ENCODE results near the gene MTUS2. TPM values are rescaled to one million over a fixed set of nuclear protein-coding genes. Genes with fewer than 3 reads are reported as not detected.

Gene MTUS2
- polyA plus RNA-seq, 2 of the 4 experiments (the other 2 are of a cell fraction) = not detected

DNA sequence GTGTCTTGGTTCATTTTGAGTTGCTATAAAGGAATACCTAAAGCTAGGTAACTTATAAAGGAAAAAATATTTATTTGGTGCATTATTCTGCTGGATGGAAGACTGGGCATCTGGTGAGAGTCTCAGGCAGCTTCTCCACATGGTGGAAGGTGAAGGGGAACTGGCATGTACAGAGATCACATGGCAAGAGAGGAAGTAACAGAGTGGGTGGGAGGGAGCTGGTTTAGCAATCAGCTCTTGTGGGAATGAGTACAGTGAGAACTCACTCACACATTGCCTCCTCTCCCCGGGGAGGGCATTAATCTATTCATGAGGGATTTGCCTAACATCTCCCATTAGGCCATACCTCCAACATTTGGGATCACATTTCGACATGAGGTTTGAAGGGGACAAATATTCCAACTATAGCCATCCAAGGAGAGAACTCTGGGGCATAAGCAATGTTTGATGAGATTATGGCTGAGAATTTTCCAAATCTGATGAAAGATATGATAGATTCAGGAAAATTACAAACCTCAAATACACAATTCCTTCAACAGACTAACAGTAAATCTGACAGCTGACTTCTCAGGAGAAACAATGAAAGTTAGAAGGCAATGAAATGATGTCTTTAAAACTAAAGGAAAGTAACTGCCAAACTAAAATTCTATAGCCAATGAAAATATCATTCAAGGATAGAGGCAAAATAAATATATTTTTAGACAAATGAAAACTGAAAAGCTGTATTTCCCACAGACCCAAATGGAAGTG, 52.5 kb downstream of the MTUS2 start:
- DNase-seq (ENCODE audit: low read depth in 1 of 2, low spot score in 1 of 2) (no peak), ATAC-seq (no peak), FAIRE-seq (no peak)
- Histone ChIP-seq H3K27ac (no peak overlapping the region), H3K4me2 (no peak overlapping the region), H3K4me3 (no peak overlapping the region), H3K4me1 (no peaks in the 10 kb centered on the region), H3K9me3 (no peaks in the 10 kb centered on the region)
- POLR2A ChIA-PET = no interaction called here
- WGBS (ENCODE audit: missing lambda C conversion rate) = 0% methylated on average over 2 of the region's 2 CpGs
- no peak for TF ChIP-seq BCL3 (IDR thresholded peaks at IDR 0.05)
- no peak for TF ChIP-seq KDM1A (IDR thresholded peaks at IDR 0.05; ENCODE audit: low read depth)
- TF ChIP-seq MAZ (IDR thresholded peaks at IDR 0.05; ENCODE audit: borderline replicate concordance, low read depth, low read length) = no peak
- TF ChIP-seq, protein P1, sequence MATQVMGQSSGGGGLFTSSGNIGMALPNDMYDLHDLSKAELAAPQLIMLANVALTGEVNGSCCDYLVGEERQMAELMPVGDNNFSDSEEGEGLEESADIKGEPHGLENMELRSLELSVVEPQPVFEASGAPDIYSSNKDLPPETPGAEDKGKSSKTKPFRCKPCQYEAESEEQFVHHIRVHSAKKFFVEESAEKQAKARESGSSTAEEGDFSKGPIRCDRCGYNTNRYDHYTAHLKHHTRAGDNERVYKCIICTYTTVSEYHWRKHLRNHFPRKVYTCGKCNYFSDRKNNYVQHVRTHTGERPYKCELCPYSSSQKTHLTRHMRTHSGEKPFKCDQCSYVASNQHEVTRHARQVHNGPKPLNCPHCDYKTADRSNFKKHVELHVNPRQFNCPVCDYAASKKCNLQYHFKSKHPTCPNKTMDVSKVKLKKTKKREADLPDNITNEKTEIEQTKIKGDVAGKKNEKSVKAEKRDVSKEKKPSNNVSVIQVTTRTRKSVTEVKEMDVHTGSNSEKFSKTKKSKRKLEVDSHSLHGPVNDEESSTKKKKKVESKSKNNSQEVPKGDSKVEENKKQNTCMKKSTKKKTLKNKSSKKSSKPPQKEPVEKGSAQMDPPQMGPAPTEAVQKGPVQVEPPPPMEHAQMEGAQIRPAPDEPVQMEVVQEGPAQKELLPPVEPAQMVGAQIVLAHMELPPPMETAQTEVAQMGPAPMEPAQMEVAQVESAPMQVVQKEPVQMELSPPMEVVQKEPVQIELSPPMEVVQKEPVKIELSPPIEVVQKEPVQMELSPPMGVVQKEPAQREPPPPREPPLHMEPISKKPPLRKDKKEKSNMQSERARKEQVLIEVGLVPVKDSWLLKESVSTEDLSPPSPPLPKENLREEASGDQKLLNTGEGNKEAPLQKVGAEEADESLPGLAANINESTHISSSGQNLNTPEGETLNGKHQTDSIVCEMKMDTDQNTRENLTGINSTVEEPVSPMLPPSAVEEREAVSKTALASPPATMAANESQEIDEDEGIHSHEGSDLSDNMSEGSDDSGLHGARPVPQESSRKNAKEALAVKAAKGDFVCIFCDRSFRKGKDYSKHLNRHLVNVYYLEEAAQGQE (IDR thresholded peaks at IDR 0.05) = no peak
- no peak for TF ChIP-seq NR3C1 (IDR thresholded peaks at IDR 0.05)
- TF ChIP-seq HOXB5 (CRISPR knock-in tag; IDR thresholded peaks at IDR 0.05) = no peak
- no peak for TF ChIP-seq JUN (IDR thresholded peaks at IDR 0.05)
- no peak for TF ChIP-seq EHF (CRISPR knock-in tag; IDR thresholded peaks at IDR 0.05)
- no peak for TF ChIP-seq CBX2 (IDR thresholded peaks at IDR 0.05; ENCODE audit: borderline replicate concordance, low read depth)
- TF ChIP-seq, protein P2, sequence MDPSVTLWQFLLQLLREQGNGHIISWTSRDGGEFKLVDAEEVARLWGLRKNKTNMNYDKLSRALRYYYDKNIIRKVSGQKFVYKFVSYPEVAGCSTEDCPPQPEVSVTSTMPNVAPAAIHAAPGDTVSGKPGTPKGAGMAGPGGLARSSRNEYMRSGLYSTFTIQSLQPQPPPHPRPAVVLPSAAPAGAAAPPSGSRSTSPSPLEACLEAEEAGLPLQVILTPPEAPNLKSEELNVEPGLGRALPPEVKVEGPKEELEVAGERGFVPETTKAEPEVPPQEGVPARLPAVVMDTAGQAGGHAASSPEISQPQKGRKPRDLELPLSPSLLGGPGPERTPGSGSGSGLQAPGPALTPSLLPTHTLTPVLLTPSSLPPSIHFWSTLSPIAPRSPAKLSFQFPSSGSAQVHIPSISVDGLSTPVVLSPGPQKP (IDR thresholded peaks at IDR 0.05; ENCODE audit: low read depth, low read length) = no peak
- TF ChIP-seq ZC3H11A (IDR thresholded peaks at IDR 0.05) = no peak
- CTCF ChIA-PET = no interaction called here

GRCh38 chr13:28875846-28876615, 55.9 kb downstream of the MTUS2 start:
- H3K4me3 ChIP-seq = no peak overlapping the region
- DNase-seq (ENCODE audit: low read depth in 1 of 2, low spot score in 1 of 2) = no peak
- CTCF ChIA-PET = no interaction called here
- no peak for ATAC-seq
- TF ChIP-seq, protein P3, sequence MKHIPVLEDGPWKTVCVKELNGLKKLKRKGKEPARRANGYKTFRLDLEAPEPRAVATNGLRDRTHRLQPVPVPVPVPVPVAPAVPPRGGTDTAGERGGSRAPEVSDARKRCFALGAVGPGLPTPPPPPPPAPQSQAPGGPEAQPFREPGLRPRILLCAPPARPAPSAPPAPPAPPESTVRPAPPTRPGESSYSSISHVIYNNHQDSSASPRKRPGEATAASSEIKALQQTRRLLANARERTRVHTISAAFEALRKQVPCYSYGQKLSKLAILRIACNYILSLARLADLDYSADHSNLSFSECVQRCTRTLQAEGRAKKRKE (CRISPR knock-in tag; IDR thresholded peaks at IDR 0.05; ENCODE audit: low read depth) = no peak
- TF ChIP-seq NPAS2 (CRISPR knock-in tag; IDR thresholded peaks at IDR 0.05; ENCODE audit: borderline replicate concordance) = no peak
- no peak for TF ChIP-seq POLR2AphosphoS2 (conservative IDR thresholded peaks at IDR 0.05; ENCODE audit: low read length)
- no peak for TF ChIP-seq ESRRA (IDR thresholded peaks at IDR 0.05; ENCODE audit: borderline replicate concordance, low read length)
- no peak for TF ChIP-seq ZFP36 (IDR thresholded peaks at IDR 0.05; ENCODE audit: borderline replicate concordance, partially characterized antibody)
- TF ChIP-seq SREBF2 (IDR thresholded peaks at IDR 0.05) = no peak
- no peak for TF ChIP-seq HDAC2 (IDR thresholded peaks at IDR 0.05)
- TF ChIP-seq MAFK (IDR thresholded peaks at IDR 0.05; ENCODE audit: partially characterized antibody) = no peak
- TF ChIP-seq, protein P4, sequence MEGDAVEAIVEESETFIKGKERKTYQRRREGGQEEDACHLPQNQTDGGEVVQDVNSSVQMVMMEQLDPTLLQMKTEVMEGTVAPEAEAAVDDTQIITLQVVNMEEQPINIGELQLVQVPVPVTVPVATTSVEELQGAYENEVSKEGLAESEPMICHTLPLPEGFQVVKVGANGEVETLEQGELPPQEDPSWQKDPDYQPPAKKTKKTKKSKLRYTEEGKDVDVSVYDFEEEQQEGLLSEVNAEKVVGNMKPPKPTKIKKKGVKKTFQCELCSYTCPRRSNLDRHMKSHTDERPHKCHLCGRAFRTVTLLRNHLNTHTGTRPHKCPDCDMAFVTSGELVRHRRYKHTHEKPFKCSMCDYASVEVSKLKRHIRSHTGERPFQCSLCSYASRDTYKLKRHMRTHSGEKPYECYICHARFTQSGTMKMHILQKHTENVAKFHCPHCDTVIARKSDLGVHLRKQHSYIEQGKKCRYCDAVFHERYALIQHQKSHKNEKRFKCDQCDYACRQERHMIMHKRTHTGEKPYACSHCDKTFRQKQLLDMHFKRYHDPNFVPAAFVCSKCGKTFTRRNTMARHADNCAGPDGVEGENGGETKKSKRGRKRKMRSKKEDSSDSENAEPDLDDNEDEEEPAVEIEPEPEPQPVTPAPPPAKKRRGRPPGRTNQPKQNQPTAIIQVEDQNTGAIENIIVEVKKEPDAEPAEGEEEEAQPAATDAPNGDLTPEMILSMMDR (IDR thresholded peaks at IDR 0.05) = no peak
- TF ChIP-seq CBX2 (IDR thresholded peaks at IDR 0.05; ENCODE audit: borderline replicate concordance, low read depth) = no peak
- TF ChIP-seq, protein P2 (IDR thresholded peaks at IDR 0.05; ENCODE audit: low read depth, low read length) = no peak
- no peak for FAIRE-seq
- 2% methylated on average over 6 of the region's 6 CpGs for WGBS (ENCODE audit: missing lambda C conversion rate)
- POLR2A ChIA-PET = no interaction called here
- H3K4me2 ChIP-seq = no peak overlapping the region
- H3K9me3 ChIP-seq = no peaks in the 10 kb centered on the region
- H3K4me1 ChIP-seq = no peaks in the 10 kb centered on the region
- no peak overlapping the region for H3K27ac ChIP-seq
